SHP77 treated with DMSO at 0.1 percent for 48 hours (cell line): ENCODE data around the gene IL1RL2.

Experiments used
- DNase-seq: peaks from one replicate; lab custom pipeline; 2025; lab: John Stamatoyannopoulos, UW

IL1RL2 gene

DNA sequence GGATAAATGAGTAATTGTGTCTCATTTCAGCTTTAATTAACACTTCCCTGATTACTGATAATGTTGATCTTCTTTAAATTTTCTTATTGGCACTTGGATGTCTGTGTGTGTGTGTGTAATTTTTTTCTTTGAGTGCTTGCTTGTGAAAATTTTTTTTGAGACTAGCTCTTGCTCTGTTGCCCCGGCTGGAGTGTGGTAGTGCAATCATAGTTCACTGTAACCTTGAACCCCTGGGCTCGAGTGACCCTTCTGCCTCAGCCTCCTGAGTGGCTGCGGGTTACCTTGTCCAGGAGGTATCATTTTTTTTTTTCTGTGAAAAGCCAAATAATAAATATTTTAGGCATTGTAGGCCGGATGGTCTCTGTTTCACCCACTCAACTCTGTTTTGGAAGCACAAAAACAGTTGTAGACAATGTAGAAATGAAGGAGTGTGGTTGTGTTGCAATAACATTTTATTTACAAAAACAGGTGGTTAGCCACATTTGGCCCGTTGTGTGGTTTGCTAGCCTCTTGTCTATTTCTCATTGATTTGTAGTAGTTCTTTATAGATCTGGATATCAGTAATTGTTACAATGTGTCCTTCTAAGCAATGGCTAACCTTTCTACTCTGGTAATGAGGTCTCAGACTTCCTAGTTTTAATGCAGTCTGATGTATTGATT lies 7.9 kb downstream of the IL1RL2 start:
- DNase-seq: no peak

DNA sequence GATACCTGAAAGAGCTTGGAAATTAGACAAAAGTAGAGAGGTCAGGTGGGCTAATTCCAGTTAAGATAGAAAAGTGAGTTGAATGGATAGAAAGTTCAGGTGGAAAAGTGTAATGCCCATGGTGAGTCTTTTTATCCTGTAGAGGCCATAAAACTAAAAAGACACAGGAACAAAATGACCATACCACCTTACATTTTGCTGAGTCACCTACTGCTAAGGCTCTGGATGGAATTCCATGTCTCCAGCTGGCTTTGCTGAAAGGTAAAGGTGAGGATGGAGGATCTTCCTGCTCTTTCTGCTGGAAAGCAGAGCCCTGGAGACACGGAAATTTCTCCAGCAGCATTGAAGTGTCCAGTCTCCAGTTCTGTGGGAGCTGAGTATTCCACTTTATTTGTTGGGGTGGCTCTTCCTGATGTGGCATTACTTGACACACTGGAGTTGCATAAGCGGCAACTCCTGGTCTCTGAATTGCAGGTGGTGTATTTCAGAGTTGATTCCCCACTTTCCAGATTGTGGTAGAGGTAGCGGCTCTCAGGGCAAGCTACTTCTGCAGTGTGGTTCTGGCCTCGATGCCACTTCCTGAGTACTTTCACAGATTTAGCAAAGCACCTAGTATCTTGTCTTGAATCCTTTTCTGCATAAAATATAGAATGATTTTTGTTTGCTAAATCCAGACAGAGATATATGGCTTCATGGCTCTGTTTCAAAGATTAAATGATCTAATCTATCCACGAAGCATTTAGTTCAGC lies 10.7 kb downstream of the IL1RL2 start:
- DNase-seq: no peak

DNA sequence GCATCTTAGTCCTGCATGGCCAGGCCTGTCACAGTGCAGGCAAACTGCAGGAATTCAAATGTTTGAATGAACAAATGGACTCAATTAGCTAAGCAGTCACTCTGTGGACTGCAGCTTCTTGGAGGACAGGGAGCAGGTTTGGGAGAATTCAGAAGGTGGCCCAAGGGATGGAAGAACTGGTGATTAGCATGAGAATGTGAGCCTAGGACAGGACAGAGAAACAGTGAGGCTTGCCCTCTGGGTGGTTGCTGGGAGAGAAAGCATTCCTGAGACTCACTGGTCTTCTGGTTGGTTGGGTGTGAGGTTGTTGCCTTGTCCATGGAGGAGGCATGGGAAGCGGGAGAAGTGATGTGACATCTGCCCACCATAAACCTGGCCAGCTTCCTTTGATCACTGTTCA lies 13.7 kb downstream of the IL1RL2 start:
- no peak for DNase-seq

DNA sequence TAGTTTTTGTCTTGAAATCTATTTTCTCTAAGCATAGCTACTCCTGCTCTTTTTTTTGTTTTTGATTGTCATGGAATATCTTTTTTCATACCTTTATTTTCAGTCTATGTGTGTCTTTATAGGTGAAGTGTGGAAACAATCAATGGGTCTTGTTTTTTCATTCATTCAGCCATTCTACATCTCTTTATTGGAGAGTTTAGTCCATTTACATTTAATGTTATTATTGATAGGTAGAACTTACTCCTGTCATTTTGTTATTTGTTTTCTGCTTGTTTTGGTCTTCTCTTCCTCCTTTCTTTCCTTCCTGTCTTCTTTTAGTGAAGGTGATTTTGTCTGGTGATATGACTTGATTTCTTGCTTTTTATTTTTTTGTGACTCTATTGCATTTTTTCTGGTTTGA lies 17.8 kb downstream of the IL1RL2 start:
- DNase-seq: no peak

DNA sequence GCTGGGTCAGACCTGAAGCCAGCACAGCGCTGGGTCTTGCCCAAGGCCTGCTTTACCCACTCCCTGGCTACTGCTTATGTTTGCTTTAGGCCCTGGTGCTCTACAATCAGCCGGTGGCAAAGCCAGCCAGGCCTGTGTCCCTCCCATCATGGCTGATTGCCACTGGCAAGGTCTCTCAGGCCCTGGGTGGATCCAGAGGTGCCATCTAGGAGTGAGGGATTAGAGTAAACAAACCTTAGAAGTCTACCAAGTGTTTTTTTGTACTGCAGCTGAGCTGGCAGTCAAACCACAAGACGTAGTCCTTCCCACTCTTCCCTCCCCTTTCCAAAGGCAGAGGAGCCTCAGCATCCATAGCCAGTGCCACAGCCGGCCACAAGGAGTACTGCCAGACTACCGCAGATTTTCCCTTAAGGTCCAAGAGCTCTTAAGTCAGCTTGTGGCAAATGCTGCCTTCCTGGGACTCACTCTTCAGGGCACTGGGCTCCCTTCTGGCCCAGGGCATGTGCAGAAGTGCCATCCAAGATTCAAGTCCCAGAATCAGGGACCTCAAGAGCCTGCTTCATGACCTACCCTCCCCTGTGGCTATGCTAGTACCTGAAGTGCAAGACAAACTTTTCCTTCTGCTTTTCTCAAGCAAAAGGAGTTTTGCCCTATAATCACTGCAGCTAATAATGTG lies 20.0 kb downstream of the IL1RL2 start:
- no peak for DNase-seq

DNA sequence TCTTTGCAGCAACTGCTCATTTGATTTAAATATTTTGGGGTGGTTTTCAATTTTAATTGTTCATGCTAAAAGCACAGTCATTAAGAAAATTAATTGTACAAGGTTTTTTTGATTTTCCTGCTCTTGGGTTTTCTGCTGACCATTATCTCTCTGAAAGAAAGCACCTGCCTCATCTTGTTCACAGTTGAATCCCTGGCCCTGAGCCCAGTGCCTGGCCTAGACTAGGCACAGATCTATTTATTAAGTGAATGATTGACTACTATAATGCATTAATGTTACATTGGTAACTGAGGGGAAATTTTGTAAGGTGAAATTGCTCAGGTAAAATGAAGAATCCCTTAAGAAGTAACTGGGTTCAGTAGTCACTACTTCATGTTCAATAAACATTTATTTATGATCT lies 22.0 kb downstream of the IL1RL2 start:
- DNase-seq: no peak

DNA sequence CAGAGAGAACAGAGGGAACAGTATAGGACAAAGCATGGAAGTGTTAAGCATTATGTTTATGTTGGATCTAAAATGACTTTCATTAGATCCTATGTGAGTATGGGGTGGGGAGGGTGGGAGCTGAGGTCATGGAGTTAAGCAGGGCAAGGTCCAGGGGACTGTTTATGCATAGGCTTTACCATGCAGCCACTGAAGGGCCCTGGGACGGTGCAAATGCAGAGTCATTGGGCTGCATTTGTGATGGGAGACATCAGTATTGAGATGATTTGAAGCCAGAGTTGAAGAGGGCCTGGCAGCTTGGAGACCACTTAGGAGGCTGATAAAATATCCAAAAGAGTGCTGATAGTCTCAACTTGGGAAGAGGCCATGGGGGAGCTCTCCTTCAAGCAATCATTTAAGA lies 22.7 kb downstream of the IL1RL2 start:
- no peak for DNase-seq

DNA sequence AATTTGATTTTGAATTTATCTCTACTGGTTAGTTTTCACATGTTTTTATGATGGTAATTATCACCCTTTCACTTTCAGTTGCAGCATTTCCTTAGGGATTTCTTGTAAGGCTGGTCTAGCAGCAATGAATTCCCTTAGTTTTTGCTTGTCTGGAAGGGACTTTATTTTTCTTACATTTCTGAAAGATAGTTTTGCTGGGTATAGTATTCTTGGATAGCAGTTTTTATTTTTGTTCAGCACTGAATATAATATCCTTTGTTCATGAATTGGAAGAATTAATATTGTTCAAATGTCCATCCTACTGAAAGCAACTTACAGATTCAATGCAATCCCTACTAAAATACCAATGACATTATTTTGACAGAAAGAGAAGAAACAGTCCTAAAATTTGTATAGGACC lies 30.2 kb downstream of the IL1RL2 start:
- no peak for DNase-seq

DNA sequence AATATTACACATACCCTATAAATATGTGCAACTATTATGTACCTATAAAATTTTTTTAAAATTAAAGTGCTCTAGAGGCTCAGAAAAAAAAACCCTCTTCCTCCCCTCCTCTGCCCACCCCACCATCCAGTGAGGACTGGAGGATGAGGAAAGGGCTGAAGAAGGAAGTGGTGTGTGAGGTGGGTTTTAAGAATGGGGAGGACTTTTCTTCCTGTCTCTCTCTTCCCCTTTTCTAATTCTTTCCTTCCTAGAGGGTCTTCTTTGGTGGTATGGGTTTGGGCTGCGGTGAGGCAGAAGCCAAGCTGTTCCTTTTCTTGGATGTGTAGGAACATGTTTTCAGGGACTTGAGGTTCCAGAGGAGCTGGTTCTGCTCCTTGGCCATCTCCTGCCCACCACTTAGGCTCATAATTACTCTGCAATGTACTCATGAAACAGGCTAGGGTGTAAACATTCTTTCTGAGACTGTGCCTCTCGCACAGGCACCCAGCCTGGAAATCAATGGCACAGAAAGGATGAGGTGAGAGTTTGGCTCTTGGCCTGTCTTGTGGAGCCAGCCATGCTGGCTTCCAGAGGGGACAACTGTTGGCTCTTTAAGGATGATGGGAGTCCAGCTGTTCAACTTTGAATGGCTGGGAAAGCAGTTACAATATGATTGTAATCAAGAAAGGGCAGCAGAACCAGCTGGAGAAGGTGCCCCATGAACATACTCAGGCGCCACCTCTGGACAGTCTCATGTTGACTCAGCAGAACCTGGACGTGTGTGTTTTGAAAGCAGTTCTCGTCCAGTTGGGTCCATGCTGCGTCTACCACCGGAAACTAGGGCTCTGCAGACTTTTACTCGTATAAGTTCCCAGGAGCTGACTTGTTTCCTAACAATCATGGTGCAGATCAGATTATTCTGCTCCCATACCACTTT lies 38.3 kb downstream of the IL1RL2 start:
- no peak for DNase-seq

DNA sequence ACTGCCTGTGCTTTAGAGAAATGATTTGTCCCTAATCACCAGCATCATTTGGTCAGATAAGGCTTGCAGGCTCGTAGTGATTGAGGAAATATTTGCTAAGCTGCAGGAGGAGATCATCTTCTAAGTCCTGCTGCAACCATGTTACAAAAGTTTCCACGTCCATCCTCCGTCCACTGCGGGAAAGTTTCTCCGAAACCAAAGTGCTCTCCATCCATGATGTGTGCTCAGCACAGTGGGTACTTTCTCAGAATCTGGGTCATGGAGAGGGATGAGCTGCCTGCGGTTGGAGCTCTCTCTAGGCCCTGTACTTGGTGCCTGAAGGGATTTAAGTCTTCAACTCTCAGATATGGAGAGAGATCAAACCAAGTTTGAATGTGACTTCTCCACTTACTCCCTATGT lies 39.3 kb downstream of the IL1RL2 start:
- no peak for DNase-seq

DNA sequence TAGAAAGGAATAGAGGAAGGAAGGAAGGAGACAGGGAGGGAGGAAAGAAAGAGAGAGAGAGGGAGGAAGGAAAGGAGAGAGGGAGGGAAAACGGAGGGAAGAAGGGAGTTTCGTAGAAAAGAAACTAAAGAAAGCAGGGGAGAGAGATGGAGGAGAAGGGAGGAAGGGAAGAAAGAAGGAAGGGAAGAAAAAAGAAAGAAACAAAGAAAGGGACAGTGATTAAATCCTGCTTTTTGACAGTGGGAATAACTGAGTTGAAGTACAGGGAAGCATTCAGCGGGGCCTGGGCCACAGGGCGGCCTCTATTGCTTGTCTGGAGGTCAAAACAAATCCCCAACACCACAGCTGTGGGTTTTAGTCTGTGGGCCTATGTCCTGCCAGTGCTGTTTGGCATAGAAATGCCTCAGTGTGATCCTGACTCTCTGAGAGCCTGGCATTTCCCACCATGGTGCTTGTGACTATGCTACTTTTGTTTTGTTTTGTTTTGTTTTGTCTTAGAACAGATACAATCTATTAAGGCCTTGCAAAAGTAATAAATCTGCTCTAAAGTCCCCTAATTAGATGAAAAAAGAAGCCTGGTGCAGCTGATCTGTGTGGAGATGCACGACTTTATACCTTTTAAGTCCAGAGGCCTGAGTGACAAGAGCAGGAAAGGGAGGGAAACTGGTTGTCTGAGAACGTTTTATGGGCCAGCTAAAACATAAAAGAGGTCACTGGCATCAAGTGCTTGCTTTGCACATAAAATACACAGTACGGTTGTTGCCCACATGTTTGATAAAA lies 40.0 kb downstream of the IL1RL2 start:
- no peak for DNase-seq

DNA sequence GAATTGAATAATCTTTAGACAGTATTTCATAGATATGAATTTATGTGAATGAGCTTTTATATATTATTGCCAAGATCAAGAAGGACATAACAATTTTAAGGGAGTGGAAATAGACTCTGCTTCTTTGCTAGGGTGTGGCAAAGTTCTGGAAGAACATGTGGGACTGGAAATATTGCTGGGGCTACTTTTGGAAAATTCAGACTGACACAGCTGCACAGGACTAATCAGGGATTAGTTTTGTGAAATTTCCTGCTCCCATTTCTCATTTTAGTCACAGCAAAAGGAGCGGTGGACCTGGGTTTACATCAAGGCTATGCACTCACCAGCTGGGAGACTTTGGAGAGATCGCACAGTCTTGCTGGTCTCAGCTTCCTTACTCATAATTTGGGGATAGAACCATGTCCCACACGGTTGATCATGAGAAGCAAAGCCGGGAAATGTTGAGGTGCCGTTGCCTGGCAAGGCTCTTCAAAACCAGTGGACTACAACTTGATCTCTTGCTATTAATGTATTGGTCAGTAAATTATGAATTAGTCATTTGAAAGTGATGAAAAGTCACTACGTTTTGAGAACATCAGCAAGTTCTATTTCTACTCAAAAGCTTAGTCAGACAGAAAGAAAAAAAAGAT lies 42.4 kb downstream of the IL1RL2 start:
- no peak for DNase-seq

DNA sequence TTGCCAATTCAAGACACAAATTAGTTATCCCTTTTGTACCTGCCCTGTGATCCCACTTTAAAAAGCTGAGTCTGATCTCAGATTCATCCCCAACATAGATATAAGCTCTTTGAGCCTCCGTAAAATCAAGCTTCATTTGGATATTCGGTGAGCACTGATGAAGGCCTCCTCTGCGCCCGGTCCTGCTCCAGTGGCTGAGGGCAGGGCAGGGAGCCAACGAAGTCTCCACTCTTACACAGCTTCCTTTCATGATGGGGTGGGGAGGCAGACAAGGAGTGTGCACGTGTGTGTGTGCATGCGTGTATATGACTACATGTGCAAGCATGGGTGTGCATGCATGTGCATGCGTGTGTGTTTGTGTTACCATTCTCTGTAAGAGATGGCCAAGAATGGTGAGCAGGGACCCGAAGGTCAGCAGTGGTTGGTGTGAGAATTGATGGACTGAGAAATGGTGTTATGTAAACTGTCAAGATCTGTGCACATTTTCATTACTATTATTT lies 43.6 kb downstream of the IL1RL2 start:
- DNase-seq: no peak

DNA sequence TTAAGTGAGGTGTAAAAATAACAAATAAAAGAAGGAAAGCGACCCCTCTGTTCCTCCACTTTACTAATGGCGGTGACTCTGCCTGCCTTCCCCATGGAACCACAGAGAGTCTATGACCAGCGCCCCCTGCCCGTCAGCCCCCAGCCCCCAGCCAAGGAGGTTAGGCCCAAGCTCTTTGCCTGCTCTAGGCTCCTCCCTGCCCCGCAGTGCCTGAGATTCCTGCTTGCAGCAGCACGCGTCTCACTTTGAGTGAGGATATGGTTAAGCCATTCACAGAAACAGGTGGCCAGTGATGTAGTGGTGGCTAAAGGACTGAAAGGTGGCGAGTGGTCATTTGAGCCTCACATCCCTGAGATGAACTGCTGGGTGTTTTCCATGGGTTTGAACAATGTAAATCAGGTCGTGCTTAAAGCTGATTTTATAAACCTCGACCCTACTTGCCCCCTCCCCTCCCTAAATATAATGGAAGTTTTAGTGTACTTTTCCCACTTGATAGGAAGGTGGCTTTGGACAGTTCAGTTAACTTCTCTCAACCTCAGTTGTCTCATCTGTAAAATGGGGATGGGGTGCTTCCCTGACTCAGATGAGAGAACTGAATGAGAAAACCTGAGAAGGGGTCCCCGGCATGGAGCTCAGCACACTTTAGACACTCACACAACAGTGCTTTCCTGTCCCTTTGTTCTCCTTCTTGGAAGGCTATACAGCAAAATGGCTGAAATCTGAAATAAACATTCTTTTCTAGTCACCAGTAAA lies 46.5 kb downstream of the IL1RL2 start:
- no peak for DNase-seq

DNA sequence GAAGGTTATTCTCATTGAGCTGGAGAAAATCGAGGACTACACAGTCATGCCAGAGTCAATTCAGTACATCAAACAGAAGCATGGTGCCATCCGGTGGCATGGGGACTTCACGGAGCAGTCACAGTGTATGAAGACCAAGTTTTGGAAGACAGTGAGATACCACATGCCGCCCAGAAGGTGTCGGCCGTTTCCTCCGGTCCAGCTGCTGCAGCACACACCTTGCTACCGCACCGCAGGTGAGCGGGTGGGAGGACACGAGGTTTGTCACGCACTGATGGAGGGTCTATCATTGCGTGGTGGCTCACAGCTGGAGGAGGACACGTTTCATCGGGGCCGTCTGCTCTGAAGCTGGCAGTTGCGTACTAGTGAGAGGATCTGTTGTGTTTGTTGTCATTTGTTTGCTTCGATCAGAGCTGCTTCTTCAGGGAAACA lies 48.2 kb downstream of the IL1RL2 start:
- no peak for DNase-seq

DNA sequence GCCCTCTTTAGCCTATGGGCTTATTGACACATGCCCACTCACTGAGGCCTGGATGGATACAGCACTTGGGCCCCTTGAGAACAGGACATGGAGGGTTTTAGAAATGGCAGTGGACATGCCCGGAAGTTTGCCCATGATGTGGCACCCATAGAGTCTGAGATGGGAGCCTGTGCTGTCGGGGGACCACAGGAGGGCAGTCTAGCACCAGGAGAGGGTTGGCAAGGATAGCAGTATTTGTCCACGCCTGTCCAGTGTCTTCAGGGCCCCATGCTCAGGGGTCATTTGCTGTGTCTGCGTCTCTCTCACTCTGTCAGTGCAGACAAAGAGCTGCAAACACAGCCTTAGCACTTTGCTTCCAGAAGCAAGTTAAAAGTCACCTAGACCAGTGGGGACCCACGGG lies 48.7 kb downstream of the IL1RL2 start:
- no peak for DNase-seq

DNA sequence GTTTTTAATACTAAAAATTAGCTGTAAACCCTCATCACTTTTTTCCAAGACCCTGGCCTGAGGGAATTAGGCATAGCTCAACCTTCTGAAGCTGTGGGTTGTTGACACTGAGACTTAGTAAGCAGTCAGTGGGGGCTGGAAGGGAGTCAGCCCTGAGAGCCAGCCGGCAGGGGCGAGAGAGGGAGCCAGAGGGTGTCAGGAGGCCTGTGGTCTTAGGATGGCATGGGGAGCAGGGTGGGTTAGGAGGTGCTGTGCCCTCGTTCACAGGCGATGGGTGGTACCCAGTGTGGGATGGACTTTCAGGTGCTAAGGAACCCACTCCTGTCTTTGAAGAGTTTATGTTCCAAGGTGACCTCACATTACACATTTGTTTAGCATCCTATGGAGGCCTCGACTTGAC lies 49.3 kb downstream of the IL1RL2 start:
- DNase-seq: no peak

DNA sequence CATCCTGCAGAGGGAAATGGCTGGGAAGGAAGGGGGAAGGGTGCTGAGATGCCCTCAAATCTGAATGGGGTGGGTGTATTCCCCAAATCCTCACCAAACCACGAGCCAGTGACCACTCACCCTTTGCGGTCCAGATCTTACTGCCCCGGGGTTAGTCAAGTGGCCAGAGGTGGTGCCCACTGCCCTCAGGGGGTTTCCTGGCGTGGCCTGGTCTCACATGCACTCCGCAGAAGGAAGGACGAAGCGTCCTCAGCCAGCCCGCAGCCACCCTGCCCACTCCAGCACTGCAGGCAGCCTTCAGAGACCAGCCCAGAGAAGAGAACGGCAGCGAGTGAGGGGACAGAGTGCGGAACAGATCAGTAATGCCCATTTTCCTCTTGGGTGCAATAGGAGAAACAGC lies 50.4 kb downstream of the IL1RL2 start:
- DNase-seq: no peak

DNA sequence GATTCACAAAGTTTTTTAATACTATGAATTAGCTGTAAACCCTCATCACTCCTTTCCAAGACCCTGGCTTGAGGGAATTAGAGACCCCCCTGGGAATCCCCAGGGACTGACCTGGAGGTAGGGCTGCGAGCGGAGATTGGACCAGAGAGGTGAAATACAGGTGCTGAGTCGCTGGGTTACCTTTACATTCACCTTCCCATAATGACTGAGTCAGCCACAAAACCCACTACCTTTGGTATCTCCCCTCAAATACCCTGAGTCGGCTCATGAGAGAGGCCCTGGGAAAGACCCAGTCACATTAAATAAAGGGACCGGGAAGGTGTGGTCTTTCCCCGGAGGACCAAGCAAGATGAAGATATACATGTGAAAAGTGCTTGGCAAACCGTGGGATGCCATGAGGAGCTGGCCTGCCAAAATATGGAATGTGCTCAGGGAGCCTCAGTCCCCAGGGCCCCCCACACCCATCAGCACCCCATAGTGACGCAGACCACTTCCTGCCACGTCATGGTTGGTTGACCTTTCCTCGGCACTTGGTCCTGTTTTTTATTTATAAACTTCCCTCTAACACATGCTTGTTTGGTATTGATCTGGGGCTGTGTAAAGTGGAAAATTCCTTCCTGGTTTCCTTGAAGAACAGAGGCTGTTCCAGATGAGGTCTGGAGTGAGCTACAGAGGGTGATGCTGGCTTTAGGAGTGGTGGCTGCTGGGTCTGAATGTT lies 51.4 kb downstream of the IL1RL2 start:
- no peak for DNase-seq
